ENCODE data around the gene DCDC1. TPM values are rescaled to one million over a fixed set of nuclear protein-coding genes. Genes with fewer than 3 reads are reported as not detected.

Gene DCDC1, protein sequence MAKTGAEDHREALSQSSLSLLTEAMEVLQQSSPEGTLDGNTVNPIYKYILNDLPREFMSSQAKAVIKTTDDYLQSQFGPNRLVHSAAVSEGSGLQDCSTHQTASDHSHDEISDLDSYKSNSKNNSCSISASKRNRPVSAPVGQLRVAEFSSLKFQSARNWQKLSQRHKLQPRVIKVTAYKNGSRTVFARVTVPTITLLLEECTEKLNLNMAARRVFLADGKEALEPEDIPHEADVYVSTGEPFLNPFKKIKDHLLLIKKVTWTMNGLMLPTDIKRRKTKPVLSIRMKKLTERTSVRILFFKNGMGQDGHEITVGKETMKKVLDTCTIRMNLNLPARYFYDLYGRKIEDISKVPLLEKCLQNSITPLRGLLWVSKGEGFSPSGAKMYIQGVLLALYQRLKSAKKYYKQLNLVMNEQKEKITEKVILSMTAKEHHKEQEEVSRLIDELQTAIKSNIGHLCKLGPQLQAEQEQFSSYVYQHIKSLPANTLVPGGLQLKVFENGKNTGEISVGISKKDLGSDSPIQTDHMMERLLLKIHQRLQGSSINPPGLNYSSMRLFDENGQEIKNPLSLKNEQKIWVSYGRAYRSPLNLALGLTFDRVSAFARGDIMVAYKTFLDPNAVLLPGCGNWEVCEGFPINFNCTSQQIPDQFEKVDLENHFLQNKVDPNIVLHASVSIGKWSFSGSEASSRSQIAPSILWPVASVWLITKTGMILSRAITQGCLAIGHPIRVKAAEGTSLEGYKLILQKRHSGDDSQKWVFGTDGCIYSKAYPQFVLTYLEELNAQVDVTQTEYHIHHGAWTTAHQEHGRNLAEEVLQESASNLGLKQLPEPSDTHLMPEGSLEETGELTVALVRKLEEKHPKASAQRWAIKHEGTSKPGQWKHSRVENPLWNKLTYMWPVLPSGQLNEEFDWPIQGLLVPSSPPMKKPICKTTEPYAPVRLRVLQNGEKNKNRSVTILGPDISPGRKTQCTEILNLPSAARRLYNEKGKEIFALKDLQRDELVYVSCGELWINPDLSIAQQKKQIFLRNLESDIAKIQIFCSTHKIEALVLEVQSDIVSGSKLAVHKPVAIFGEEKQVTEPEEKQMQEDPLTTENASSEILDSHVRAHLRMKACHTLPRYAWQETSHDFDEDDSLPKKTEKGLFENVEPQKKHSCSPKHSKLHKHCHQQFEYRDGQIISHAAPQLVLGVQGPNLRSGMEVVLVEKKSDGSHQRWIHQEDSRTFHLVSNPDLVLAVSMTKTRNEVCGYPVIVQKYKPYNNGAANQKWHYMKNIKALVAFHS (N-terminal part only)
- 0.49 and 0.76 TPM in 2 replicates for total RNA-seq

DNA sequence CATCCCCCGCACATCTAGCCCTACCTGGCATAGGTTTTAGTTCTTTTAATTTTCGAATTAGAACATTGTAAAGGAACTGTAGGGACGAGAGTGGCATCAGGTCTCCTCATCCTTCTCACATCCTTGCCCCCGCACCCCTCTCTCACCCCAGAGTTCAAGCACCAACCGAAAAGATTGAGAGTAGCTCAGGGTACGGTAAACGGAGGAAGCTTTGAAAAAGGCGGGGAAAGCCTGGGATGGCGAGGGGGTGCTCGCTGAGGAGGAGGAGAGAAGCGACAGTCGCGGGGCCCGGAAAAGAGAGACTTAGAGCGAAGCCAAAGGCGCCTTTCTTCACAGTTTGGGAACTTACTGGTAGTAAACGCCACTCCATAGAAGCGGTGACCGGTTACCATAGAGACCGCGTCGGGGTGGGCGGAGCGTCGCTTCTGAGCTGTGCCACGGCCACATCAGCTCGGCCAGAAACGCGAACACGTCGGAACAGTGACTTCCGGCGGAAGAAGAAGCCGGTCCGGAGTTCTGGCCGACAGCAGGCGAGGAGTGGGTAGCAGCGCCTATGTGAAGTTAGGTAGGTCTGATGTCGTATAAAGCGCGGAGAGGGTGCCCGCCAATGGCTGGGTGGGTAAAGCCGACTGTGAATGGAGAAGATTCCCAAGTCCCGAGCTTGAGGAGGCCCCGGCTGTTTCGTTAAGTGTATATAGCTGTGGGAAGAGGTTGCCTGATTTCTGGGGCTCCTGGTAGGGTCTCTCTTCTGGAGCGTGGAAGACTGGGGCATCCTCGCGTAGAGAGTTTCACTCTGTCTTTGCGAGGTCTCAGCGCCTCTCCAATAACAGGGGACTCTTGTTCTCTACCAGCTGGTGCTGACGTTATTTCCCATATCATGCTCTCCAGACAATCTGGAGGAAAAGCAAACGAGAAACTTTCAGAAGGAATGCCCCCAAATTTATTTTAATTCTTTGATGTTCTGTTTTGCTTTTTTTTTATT lies at the start of gene DCDC1, which contains the start of gene DNAJC24:
Gene DCDC1, minus strand, starts transcription at position 392 of the 982 bp plus-strand sequence. CDS start 41,459 bp downstream, outside the sequence.
Gene DNAJC24, plus strand, starts transcription at position 513 of the 982 bp plus-strand sequence. CDS start 889 bp downstream, outside the sequence.

Other genes with a start within 250 kb of the DCDC1 start
- 5.8 and 9.0 TPM in 2 replicates for gene DNAJC24, start 121 bp upstream of the DCDC1 start, total RNA-seq
- 21.0 and 29.3 TPM in 2 replicates for gene IMMP1L, start 139.9 kb upstream of the DCDC1 start, total RNA-seq
- gene ELP4, start 140.0 kb upstream of the DCDC1 start, total RNA-seq, result 17.1 and 19.6 TPM in 2 replicates